ENCODE data around the gene FRMD7. TPM values are rescaled to one million over a fixed set of nuclear protein-coding genes. Genes with fewer than 3 reads are reported as not detected.
"Not testable (repeated sequence)": the region's sequence is repeated elsewhere in the genome, so short reads cannot be mapped to it uniquely, and the experiment has no call there.

Gene FRMD7
- total RNA-seq, 2 experiments from 2014 or later: not detected

DNA sequence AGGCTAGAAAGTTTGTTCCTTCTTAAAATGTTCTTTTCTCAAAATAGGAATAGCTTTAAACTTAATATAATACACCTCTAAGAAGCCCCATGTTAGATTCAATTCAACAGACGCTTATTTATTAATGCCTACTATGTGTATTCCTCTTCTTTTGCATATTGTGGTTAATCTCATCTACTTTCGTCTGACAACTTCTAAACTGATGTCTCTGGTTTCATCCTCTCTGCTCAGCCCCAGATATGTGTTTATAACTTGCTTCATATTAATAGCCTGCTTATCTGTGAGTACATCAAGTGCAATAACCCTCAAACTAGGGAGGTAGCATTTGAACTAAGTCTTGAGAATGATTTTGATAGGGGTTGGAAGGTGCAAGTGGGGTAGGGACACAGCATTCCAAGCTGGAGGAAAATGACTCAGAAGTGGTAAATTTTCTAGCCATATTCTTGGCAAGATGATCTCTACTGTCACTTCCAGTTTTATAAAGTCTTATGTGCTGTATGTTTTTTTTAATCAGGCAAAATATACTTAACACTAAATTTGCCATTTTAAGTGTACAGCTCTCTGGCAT, 67.8 kb downstream of the FRMD7 start:
- peak overlapping the region; percentile 69 for H3K27ac Mint-ChIP-seq

DNA sequence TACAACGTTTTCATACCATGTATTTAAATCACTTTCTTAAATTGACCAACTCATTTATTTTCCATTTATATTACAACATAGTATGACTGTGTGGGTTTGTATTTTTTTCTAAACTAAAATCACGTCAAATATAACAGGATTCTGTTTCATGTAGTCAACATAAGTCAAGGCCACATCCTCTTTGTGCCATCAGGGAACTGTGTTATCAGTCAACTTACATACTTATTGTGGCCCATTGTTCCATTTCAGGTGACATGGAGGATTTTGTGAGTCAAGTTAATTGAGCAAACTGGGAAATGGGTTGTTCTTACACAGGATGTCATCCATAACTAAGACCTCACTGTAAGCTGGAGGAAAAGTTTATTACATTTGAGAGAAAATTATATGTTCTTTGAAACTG, 68.8 kb downstream of the FRMD7 start:
- H3K4me3 ChIP-seq (ENCODE audit: low read length): no peak overlapping the region
- H3K36me3 Mint-ChIP-seq (ENCODE audit: low read depth): peaks cover 51% of the 10 kb centered on the region
- no peaks in the 10 kb centered on the region for H3K27me3 ChIP-seq (ENCODE audit: control insufficient read depth in 1 of 2, insufficient read depth in 2 of 2, low read length in 2 of 2)
- DNase-seq (no peak), ATAC-seq (ENCODE audit: poor library complexity) (no peak)
- POLR2A ChIA-PET: no interaction called here
- H3K4me3 Mint-ChIP-seq: no peak overlapping the region
- peaks cover 33% of the 10 kb centered on the region for H3K4me1 Mint-ChIP-seq (ENCODE audit: low read depth)
- peaks cover 10% of the 10 kb centered on the region for H3K36me3 ChIP-seq (ENCODE audit: insufficient read depth, low read length)
- no peak overlapping the region for H3K27ac ChIP-seq (ENCODE audit: low read depth in 1 of 2, low read length in 2 of 2)
- intact Hi-C loops (cut with DNase I, micrococcal nuclease): no loop called here
- no peaks in the 10 kb centered on the region for H3K9me3 Mint-ChIP-seq
- H3K9me3 ChIP-seq (ENCODE audit: control insufficient read depth in 1 of 2, insufficient read depth in 1 of 2, low read length in 2 of 2): no peaks in the 10 kb centered on the region
- TF ChIP-seq, protein P1, sequence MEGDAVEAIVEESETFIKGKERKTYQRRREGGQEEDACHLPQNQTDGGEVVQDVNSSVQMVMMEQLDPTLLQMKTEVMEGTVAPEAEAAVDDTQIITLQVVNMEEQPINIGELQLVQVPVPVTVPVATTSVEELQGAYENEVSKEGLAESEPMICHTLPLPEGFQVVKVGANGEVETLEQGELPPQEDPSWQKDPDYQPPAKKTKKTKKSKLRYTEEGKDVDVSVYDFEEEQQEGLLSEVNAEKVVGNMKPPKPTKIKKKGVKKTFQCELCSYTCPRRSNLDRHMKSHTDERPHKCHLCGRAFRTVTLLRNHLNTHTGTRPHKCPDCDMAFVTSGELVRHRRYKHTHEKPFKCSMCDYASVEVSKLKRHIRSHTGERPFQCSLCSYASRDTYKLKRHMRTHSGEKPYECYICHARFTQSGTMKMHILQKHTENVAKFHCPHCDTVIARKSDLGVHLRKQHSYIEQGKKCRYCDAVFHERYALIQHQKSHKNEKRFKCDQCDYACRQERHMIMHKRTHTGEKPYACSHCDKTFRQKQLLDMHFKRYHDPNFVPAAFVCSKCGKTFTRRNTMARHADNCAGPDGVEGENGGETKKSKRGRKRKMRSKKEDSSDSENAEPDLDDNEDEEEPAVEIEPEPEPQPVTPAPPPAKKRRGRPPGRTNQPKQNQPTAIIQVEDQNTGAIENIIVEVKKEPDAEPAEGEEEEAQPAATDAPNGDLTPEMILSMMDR (IDR thresholded peaks at IDR 0.05): no peak
- no peaks in the 10 kb centered on the region for H3K4me1 ChIP-seq (ENCODE audit: insufficient read depth, low read length)
- no peak overlapping the region for H3K27ac Mint-ChIP-seq
- CTCF ChIA-PET: no interaction called here
- no peaks in the 10 kb centered on the region for H3K27me3 Mint-ChIP-seq

More for the DNA sequence above, 67.8 kb downstream of the FRMD7 start:
- Mint-ChIP-seq H3K27me3 (no peaks in the 10 kb centered on the region), H3K4me1 (ENCODE audit: low read depth) (peaks cover 26% of the 10 kb centered on the region), H3K9me3 (no peaks in the 10 kb centered on the region), H3K36me3 (ENCODE audit: low read depth) (peaks cover 45% of the 10 kb centered on the region), H3K4me3 (no peak overlapping the region)
- ChIA-PET POLR2A (no interaction called here), CTCF (no interaction called here)
- Histone ChIP-seq H3K36me3 (ENCODE audit: insufficient read depth, low read length) (peaks cover 6% of the 10 kb centered on the region), H3K27me3 (ENCODE audit: control insufficient read depth in 1 of 2, insufficient read depth in 2 of 2, low read length in 2 of 2) (no peaks in the 10 kb centered on the region), H3K9me3 (ENCODE audit: control insufficient read depth in 1 of 2, insufficient read depth in 1 of 2, low read length in 2 of 2) (no peaks in the 10 kb centered on the region), H3K27ac (ENCODE audit: low read depth in 1 of 2, low read length in 2 of 2) (no peak overlapping the region), H3K4me3 (ENCODE audit: low read length) (no peak overlapping the region), H3K4me1 (ENCODE audit: insufficient read depth, low read length) (no peaks in the 10 kb centered on the region)
- no peak for ATAC-seq (ENCODE audit: poor library complexity)
- TF ChIP-seq, protein P1 (IDR thresholded peaks at IDR 0.05): no peak
- no peak for DNase-seq
- intact Hi-C loops (cut with DNase I, micrococcal nuclease): no loop called here

GRCh38 chrX:132058050-132058449, 69.8 kb downstream of the FRMD7 start:
- H3K4me1 Mint-ChIP-seq (ENCODE audit: low read depth): peaks cover 39% of the 10 kb centered on the region
- peaks cover 10% of the 10 kb centered on the region for H3K36me3 ChIP-seq (ENCODE audit: insufficient read depth, low read length)
- TF ChIP-seq, protein P1 (IDR thresholded peaks at IDR 0.05): no peak
- no peaks in the 10 kb centered on the region for H3K9me3 Mint-ChIP-seq
- H3K4me3 ChIP-seq (ENCODE audit: low read length): no peak overlapping the region
- no peak overlapping the region for H3K27ac ChIP-seq (ENCODE audit: low read depth in 1 of 2, low read length in 2 of 2)
- intact Hi-C loops (cut with DNase I, micrococcal nuclease): no loop called here
- H3K4me3 Mint-ChIP-seq: no peak overlapping the region
- no peaks in the 10 kb centered on the region for H3K4me1 ChIP-seq (ENCODE audit: insufficient read depth, low read length)
- no peak overlapping the region for H3K27ac Mint-ChIP-seq
- DNase-seq (no peak), ATAC-seq (ENCODE audit: poor library complexity) (no peak)
- H3K36me3 Mint-ChIP-seq (ENCODE audit: low read depth): peaks cover 51% of the 10 kb centered on the region
- no peaks in the 10 kb centered on the region for H3K9me3 ChIP-seq (ENCODE audit: control insufficient read depth in 1 of 2, insufficient read depth in 1 of 2, low read length in 2 of 2)
- POLR2A ChIA-PET: no interaction called here
- no peaks in the 10 kb centered on the region for H3K27me3 Mint-ChIP-seq
- H3K27me3 ChIP-seq (ENCODE audit: control insufficient read depth in 1 of 2, insufficient read depth in 2 of 2, low read length in 2 of 2): no peaks in the 10 kb centered on the region
- CTCF ChIA-PET: no interaction called here

- intact Hi-C loops (cut with DNase I, micrococcal nuclease); H3K27ac Mint-ChIP-seq; H3K4me1 ChIP-seq (ENCODE audit: insufficient read depth, low read length); H3K27ac ChIP-seq (ENCODE audit: low read depth in 1 of 2, low read length in 2 of 2); CTCF ChIA-PET; H3K27me3 Mint-ChIP-seq; H3K27me3 ChIP-seq (ENCODE audit: control insufficient read depth in 1 of 2, insufficient read depth in 2 of 2, low read length in 2 of 2); H3K36me3 ChIP-seq (ENCODE audit: insufficient read depth, low read length); ATAC-seq (ENCODE audit: poor library complexity); H3K9me3 ChIP-seq (ENCODE audit: control insufficient read depth in 1 of 2, insufficient read depth in 1 of 2, low read length in 2 of 2); H3K4me3 ChIP-seq (ENCODE audit: low read length); H3K4me3 Mint-ChIP-seq; H3K9me3 Mint-ChIP-seq; DNase-seq: not testable (repeated sequence)
- Mint-ChIP-seq H3K4me1 (ENCODE audit: low read depth) (peaks cover 44% of the 10 kb centered on the region), H3K36me3 (ENCODE audit: low read depth) (peaks cover 31% of the 10 kb centered on the region)
- POLR2A ChIA-PET: interaction anchor here (1.1 kb wide), 1 partner anchor 28 kb away, joined by 3 read pairs; no protein-coding TSS in a partner anchor
Measured at GRCh38 chrX:132051778-132052177, 76.0 kb downstream of the FRMD7 start.
